Fibroblast of lung (primary cell): ENCODE measurements around the gene EGR4.

Experiments used
- EZH2 ChIP-seq: IDR thresholded peaks from 2 replicates; pipeline ENCODE4 v1.5.1; 2012; ENCODE audit warnings: low read length, control low read depth, mild to moderate bottlenecking; ENCODE audit errors: missing control alignments
- TF ChIP-seq, protein P1 (sequence below), 2 donors: IDR thresholded peaks in 1 of 2; conservative IDR thresholded peaks in 1 of 2; 1 replicate in 1 of 2; 2 replicates in 1 of 2; pipeline ENCODE4 v1.5.1; 2011 to 2012; ENCODE audit warnings: low read length in 2 of 2, control low read depth in 1 of 2, inconsistent platforms in 1 of 2, low read depth in 1 of 2, mild to moderate bottlenecking in 1 of 2

DNA sequence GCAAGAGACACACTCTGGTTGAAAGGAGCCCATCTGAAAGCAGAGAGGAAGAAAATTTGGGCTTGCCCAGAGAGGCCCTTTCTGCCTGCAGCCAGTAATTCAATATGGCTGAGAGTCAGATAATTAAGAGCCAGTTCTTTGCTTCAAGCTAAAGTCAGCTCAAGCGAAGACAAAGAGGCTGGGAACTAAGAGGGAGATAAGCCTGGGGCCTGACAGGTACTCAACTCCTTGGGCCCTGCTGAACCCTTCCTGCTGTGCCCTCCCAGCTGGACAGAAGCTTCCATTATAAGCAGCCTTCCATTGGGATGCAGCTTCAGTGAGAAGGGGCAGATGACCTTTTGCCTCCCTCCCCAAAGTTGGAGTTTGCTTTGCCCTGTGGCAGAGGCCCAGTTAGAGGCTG, 21.1 kb downstream of the EGR4 start:
- TF ChIP-seq, protein P1, sequence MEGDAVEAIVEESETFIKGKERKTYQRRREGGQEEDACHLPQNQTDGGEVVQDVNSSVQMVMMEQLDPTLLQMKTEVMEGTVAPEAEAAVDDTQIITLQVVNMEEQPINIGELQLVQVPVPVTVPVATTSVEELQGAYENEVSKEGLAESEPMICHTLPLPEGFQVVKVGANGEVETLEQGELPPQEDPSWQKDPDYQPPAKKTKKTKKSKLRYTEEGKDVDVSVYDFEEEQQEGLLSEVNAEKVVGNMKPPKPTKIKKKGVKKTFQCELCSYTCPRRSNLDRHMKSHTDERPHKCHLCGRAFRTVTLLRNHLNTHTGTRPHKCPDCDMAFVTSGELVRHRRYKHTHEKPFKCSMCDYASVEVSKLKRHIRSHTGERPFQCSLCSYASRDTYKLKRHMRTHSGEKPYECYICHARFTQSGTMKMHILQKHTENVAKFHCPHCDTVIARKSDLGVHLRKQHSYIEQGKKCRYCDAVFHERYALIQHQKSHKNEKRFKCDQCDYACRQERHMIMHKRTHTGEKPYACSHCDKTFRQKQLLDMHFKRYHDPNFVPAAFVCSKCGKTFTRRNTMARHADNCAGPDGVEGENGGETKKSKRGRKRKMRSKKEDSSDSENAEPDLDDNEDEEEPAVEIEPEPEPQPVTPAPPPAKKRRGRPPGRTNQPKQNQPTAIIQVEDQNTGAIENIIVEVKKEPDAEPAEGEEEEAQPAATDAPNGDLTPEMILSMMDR (conservative IDR thresholded peaks at IDR 0.05 in 1 of 2, IDR thresholded peaks at IDR 0.05 in 1 of 2; ENCODE audit: low read depth in 1 of 2, low read length in 2 of 2): no peak
- no peak for TF ChIP-seq EZH2
